SKM-1 treated with dmso at 0.1 percent for 144 hours (cell line): ENCODE data around the gene THAP4.
"Not testable (repeated sequence)": the region's sequence is repeated elsewhere in the genome, so short reads cannot be mapped to it uniquely, and the experiment has no call there.

Experiments
- DNase-seq: peaks from one replicate; lab custom pipeline; 2025; ENCODE audit not compliant: unreplicated experiment; lab: John Stamatoyannopoulos, UW

The THAP4 gene

GRCh38 chr2:241586564-241587264 is 50.2 kb downstream of the THAP4 start:
- DNase-seq = no peak

- no peak for DNase-seq
Observed at GRCh38 chr2:241584436-241584835, 52.5 kb downstream of the THAP4 start.

- DNase-seq = no peak
Observed at GRCh38 chr2:241582806-241583205, 54.2 kb downstream of the THAP4 start.

- DNase-seq = no peak
Observed at GRCh38 chr2:241582328-241582727, 54.6 kb downstream of the THAP4 start.

GRCh38 chr2:241579281-241579680 is 57.7 kb downstream of the THAP4 start:
- DNase-seq = no peak

GRCh38 chr2:241577413-241578122 is 59.4 kb downstream of the THAP4 start:
- DNase-seq = no peak

- no peak for DNase-seq
Observed at GRCh38 chr2:241576293-241576654, 60.7 kb downstream of the THAP4 start.

GRCh38 chr2:241575624-241576292 is 61.2 kb downstream of the THAP4 start:
- DNase-seq = no peak

- DNase-seq = no peak
Observed at GRCh38 chr2:241574911-241575623, 61.9 kb downstream of the THAP4 start.

GRCh38 chr2:241573741-241574140 is 63.2 kb downstream of the THAP4 start:
- DNase-seq = no peak

- DNase-seq = not testable (repeated sequence)
Observed at GRCh38 chr2:241572915-241573651, 63.9 kb downstream of the THAP4 start.

GRCh38 chr2:241571821-241572620 is 64.9 kb downstream of the THAP4 start:
- no peak for DNase-seq

- DNase-seq = no peak
Observed at GRCh38 chr2:241570961-241571581, 65.9 kb downstream of the THAP4 start.

GRCh38 chr2:241569831-241570281 is 67.1 kb downstream of the THAP4 start:
- DNase-seq = no peak

- DNase-seq = no peak
Observed at GRCh38 chr2:241568726-241569125, 68.2 kb downstream of the THAP4 start.

GRCh38 chr2:241567776-241568175 is 69.2 kb downstream of the THAP4 start:
- no peak for DNase-seq

- DNase-seq = not testable (repeated sequence)
Observed at GRCh38 chr2:241567266-241567665, 69.7 kb downstream of the THAP4 start.

GRCh38 chr2:241566468-241566867 is 70.5 kb downstream of the THAP4 start:
- no peak for DNase-seq

- DNase-seq = not testable (repeated sequence)
Observed at GRCh38 chr2:241566021-241566420, 70.9 kb downstream of the THAP4 start.
